CD8-positive, alpha-beta memory T cell (primary cell): ENCODE results near the gene TCF4. TPM values are rescaled to one million over a fixed set of nuclear protein-coding genes. Genes with fewer than 3 reads are reported as not detected.

Experiments used
- CTCF ChIA-PET: fragments of 350-600 bp; sonication (Branson Sonifier 250); formaldehyde crosslinking; loops from one replicate; lab custom pipeline; 2021; ENCODE audit warnings: antibody characterized with exemption; lab: Charles Lee
- POLR2A ChIA-PET: fragments of 350-600 bp; sonication (Branson Sonifier 250); formaldehyde crosslinking; loops from one replicate; lab custom pipeline; 2021; ENCODE audit warnings: antibody characterized with exemption; lab: Charles Lee
- DNase-seq, 5 donors: peaks; one replicate each; pipeline versions ENCODE4 v3.0.0 to v3.0.0-alpha.2; 2020 to 2022; ENCODE audit warnings: mixed read lengths in 1 of 5
- H3K27ac ChIP-seq: one replicate; pipeline ENCODE4 v1.7.0; 2013; ENCODE audit warnings: low read depth, mild to moderate bottlenecking, low read length, moderate library complexity
- H3K27me3 ChIP-seq: 2 replicates; pipeline ENCODE4 v1.7.0; 2013; ENCODE audit warnings: low read length, mild to moderate bottlenecking; ENCODE audit not compliant: insufficient read depth, poor library complexity, severe bottlenecking
- H3K36me3 ChIP-seq: 2 replicates; pipeline ENCODE4 v1.7.0; 2013; ENCODE audit warnings: mild to moderate bottlenecking, low read length, moderate library complexity; ENCODE audit not compliant: insufficient read depth
- H3K4me1 ChIP-seq: 2 replicates; pipeline ENCODE4 v1.7.0; 2013; ENCODE audit warnings: mild to moderate bottlenecking, low read length, moderate library complexity; ENCODE audit not compliant: insufficient read depth
- H3K4me3 ChIP-seq: 2 replicates; pipeline ENCODE4 v1.7.0; 2013; ENCODE audit warnings: mild to moderate bottlenecking, low read length
- H3K9me3 ChIP-seq: 2 replicates; pipeline ENCODE4 v1.7.0; 2013; ENCODE audit warnings: mild to moderate bottlenecking, low read length
- H3K27ac Mint-ChIP-seq, 8 donors: one replicate each; pipeline ENCODE4 v1.8.0; 2020 to 2021; ENCODE audit warnings: mixed read lengths in 8 of 8, mild to moderate bottlenecking in 6 of 8, inconsistent platforms in 3 of 8, moderate library complexity in 3 of 8
- H3K27me3 Mint-ChIP-seq, 2 donors: one replicate each; pipeline ENCODE4 v1.8.0; 2020 to 2021; ENCODE audit warnings: mixed read lengths in 2 of 2, mild to moderate bottlenecking in 1 of 2, moderate library complexity in 1 of 2
- H3K36me3 Mint-ChIP-seq, 3 donors: one replicate each; pipeline ENCODE4 v1.8.0; 2020 to 2021; ENCODE audit warnings: mixed read lengths in 3 of 3, inconsistent platforms in 1 of 3, mild to moderate bottlenecking in 1 of 3
- H3K4me1 Mint-ChIP-seq, 3 donors: one replicate each; pipeline ENCODE4 v1.8.0; 2020 to 2021; ENCODE audit warnings: mixed read lengths in 3 of 3, inconsistent platforms in 1 of 3, mild to moderate bottlenecking in 1 of 3
- H3K4me3 Mint-ChIP-seq, 7 donors: one replicate each; pipeline ENCODE4 v1.8.0; 2020 to 2021; ENCODE audit warnings: mixed read lengths in 7 of 7, mild to moderate bottlenecking in 6 of 7, moderate library complexity in 4 of 7, inconsistent platforms in 2 of 7
- H3K9me3 Mint-ChIP-seq, 5 donors: one replicate each; pipeline ENCODE4 v1.8.0; 2020 to 2022; ENCODE audit warnings: mixed read lengths in 5 of 5, mild to moderate bottlenecking in 3 of 5, moderate library complexity in 2 of 5, inconsistent platforms in 1 of 5
- polyA plus RNA-seq: library from polyadenylated mRNA; unstranded; fragments of 300-500 nt; fragmentation: Illumina TruSeq; gene quantifications from one replicate; pipeline ENCODE4 v1.2.3, GENCODE V29; 2021
- total RNA-seq, 2 experiments: library from RNA; stranded (reverse); gene quantifications; one replicate each; pipeline ENCODE4 v1.2.3, GENCODE V29; 2021

TCF4 gene
- total and polyA plus RNA-seq, 3 experiments from 2014 or later = 0.18 to 0.62 (median 0.47) TPM

DNA sequence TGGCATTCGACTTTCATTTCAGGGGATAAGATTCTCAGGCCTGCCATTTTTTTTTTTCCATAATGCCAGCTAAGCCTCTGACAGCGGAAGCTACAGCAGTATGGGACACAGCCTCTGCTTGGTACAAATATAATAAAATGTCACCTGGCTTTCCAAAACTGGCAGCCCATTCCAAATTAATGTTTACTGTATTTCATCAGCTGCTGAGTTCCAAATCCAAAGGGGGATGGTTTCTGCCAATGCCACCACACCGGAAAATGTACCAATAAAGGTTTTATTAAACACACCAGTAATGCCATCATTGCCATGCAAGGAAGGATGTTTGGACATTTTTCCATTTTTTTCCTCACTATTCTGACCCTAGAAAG is 352.9 kb downstream of the TCF4 start:
- H3K36me3 ChIP-seq = no peaks in the 10 kb centered on the region
- H3K36me3 Mint-ChIP-seq = no peaks in the 10 kb centered on the region
- H3K27ac ChIP-seq = no peak overlapping the region
- H3K4me3 Mint-ChIP-seq = no peak overlapping the region
- no peak overlapping the region for H3K27ac Mint-ChIP-seq
- DNase-seq = no peak
- H3K27me3 Mint-ChIP-seq = no peaks in the 10 kb centered on the region
- no peaks in the 10 kb centered on the region for H3K4me1 ChIP-seq
- ChIA-PET CTCF (no interaction called here), POLR2A (no interaction called here)
- H3K9me3 Mint-ChIP-seq = no peaks in the 10 kb centered on the region
- H3K9me3 ChIP-seq = no peaks in the 10 kb centered on the region
- no peaks in the 10 kb centered on the region for H3K27me3 ChIP-seq
- H3K4me1 Mint-ChIP-seq = peaks cover 0 to 4% (median 0%) of the 10 kb centered on the region in 3 donors
- H3K4me3 ChIP-seq = no peak overlapping the region

GRCh38 chr18:55234366-55235093 is 353.5 kb downstream of the TCF4 start:
- DNase-seq = peak in 2 of 5 donors; percentile 1 to 6
- no peaks in the 10 kb centered on the region for H3K9me3 Mint-ChIP-seq
- no peak overlapping the region for H3K27ac ChIP-seq
- POLR2A ChIA-PET = no interaction called here
- no peaks in the 10 kb centered on the region for H3K4me1 ChIP-seq
- H3K27ac Mint-ChIP-seq = no peak overlapping the region
- CTCF ChIA-PET = no interaction called here
- H3K4me3 ChIP-seq = no peak overlapping the region
- H3K9me3 ChIP-seq = no peaks in the 10 kb centered on the region
- H3K36me3 ChIP-seq = no peaks in the 10 kb centered on the region
- H3K27me3 Mint-ChIP-seq = no peaks in the 10 kb centered on the region
- no peak overlapping the region for H3K4me3 Mint-ChIP-seq
- H3K4me1 Mint-ChIP-seq = peaks cover 0 to 4% (median 0%) of the 10 kb centered on the region in 3 donors
- H3K27me3 ChIP-seq = no peaks in the 10 kb centered on the region
- no peaks in the 10 kb centered on the region for H3K36me3 Mint-ChIP-seq

GRCh38 chr18:55233857-55234256 is 354.1 kb downstream of the TCF4 start:
- Histone ChIP-seq H3K4me3 (no peak overlapping the region), H3K9me3 (no peaks in the 10 kb centered on the region), H3K4me1 (no peaks in the 10 kb centered on the region), H3K27ac (no peak overlapping the region), H3K27me3 (no peaks in the 10 kb centered on the region), H3K36me3 (no peaks in the 10 kb centered on the region)
- DNase-seq = no peak
- POLR2A ChIA-PET = no interaction called here
- no peaks in the 10 kb centered on the region for H3K36me3 Mint-ChIP-seq
- peaks cover 0 to 4% (median 0%) of the 10 kb centered on the region in 3 donors for H3K4me1 Mint-ChIP-seq
- no peaks in the 10 kb centered on the region for H3K9me3 Mint-ChIP-seq
- no peak overlapping the region for H3K4me3 Mint-ChIP-seq
- no peak overlapping the region for H3K27ac Mint-ChIP-seq
- CTCF ChIA-PET = no interaction called here
- no peaks in the 10 kb centered on the region for H3K27me3 Mint-ChIP-seq

DNA sequence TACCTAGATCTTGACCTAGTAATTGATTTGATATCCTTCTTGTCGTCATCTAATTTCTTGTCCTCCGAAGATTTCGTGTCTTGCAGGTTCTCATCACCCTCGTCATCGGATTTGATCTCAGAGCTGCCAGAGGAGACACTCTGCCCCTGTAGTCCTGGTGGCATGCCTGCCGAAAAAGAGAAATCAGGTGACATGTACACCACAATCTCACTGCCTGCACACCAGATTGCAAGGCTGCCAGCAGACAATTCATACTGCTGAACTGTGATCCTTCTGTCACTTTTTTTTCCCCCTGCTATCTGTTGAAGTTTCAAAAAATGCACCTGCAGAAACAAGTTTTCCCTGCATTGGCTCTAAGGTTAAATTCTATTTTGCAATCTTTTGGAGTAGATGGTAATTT is 355.5 kb downstream of the TCF4 start:
- Histone ChIP-seq H3K4me1 (no peaks in the 10 kb centered on the region), H3K36me3 (no peaks in the 10 kb centered on the region), H3K27me3 (no peaks in the 10 kb centered on the region), H3K4me3 (no peak overlapping the region), H3K9me3 (no peaks in the 10 kb centered on the region), H3K27ac (no peak overlapping the region)
- Mint-ChIP-seq H3K27me3 (no peaks in the 10 kb centered on the region), H3K4me1 (peaks cover 0 to 4% (median 0%) of the 10 kb centered on the region in 3 donors), H3K27ac (no peak overlapping the region), H3K9me3 (no peaks in the 10 kb centered on the region), H3K4me3 (no peak overlapping the region), H3K36me3 (no peaks in the 10 kb centered on the region)
- ChIA-PET CTCF (no interaction called here), POLR2A (no interaction called here)
- DNase-seq = no peak

DNA sequence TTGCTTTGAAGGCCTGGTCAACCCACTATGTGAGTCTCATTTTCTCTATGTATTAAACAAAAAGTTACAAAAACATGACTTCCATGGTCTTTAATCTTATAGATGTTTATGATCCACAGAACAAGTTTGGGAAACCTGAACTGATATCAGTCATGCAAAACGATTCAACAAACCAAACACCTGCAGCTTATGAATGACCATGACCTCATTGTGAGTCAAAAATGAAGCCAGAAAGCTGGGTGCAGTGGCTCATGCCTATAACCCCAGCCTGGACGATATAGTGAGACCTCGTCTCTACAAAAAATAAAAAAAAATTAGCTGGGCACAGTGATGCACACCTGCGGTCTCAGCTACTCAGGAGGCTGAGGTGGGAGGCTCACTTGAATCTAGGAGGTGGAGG is 358.3 kb downstream of the TCF4 start:
- no peaks in the 10 kb centered on the region for H3K36me3 Mint-ChIP-seq
- ChIA-PET CTCF (no interaction called here), POLR2A (no interaction called here)
- no peaks in the 10 kb centered on the region for H3K9me3 Mint-ChIP-seq
- no peaks in the 10 kb centered on the region for H3K9me3 ChIP-seq
- no peak overlapping the region for H3K27ac Mint-ChIP-seq
- DNase-seq = no peak
- no peaks in the 10 kb centered on the region for H3K27me3 Mint-ChIP-seq
- no peaks in the 10 kb centered on the region for H3K4me1 ChIP-seq
- H3K4me1 Mint-ChIP-seq = peaks cover 0 to 2% (median 0%) of the 10 kb centered on the region in 3 donors
- H3K27me3 ChIP-seq = no peaks in the 10 kb centered on the region
- H3K27ac ChIP-seq = no peak overlapping the region
- H3K4me3 Mint-ChIP-seq = no peak overlapping the region
- H3K4me3 ChIP-seq = no peak overlapping the region
- no peaks in the 10 kb centered on the region for H3K36me3 ChIP-seq

DNA sequence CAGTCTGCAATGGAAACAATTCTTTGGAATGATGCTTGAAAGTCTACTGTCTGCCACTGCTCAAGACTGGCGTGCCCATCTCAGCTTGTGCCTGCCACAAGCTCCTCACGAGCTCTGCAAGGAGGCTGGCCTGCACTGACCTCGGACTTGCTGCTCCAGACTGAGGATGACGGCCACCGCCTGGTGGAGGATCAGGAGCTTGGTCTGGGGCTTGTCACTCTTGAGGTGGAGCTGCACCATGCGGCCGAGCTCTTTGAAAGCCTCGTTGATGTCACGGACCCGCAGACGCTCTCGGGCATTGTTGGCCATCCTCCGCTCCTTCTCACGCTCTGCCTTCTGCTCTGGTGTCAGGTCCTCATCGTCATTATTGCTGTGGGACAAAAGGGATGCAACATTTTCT is 359.3 kb downstream of the TCF4 start:
- no peaks in the 10 kb centered on the region for H3K36me3 Mint-ChIP-seq
- H3K4me1 ChIP-seq = no peaks in the 10 kb centered on the region
- ChIA-PET CTCF (no interaction called here), POLR2A (no interaction called here)
- no peaks in the 10 kb centered on the region for H3K9me3 Mint-ChIP-seq
- H3K27ac ChIP-seq = no peak overlapping the region
- H3K4me3 Mint-ChIP-seq = no peak overlapping the region
- no peak overlapping the region for H3K27ac Mint-ChIP-seq
- H3K27me3 ChIP-seq = no peaks in the 10 kb centered on the region
- no peak for DNase-seq
- no peaks in the 10 kb centered on the region for H3K9me3 ChIP-seq
- no peaks in the 10 kb centered on the region for H3K36me3 ChIP-seq
- H3K4me3 ChIP-seq = no peak overlapping the region
- no peaks in the 10 kb centered on the region for H3K27me3 Mint-ChIP-seq
- H3K4me1 Mint-ChIP-seq = no peaks in the 10 kb centered on the region

DNA sequence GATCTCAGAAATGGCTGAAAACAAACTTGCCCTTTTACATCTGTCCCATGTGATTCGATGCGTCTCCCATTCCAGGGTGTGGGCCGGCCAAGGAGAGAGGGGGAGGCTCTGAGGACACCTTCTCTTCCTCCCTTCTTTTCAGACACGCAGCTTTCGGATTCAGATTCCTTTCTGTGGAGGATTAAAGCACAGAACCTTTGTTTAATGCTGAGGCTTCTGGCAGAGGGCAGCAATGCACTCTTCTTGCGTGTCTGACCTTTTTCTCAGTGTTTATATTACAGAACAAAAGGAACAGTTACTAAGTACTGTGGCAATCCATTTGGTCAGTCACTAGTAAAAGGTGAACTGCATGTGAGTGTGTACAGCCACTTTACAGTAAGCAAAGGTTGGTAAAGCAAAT is 359.8 kb downstream of the TCF4 start:
- no peaks in the 10 kb centered on the region for H3K9me3 Mint-ChIP-seq
- H3K27me3 Mint-ChIP-seq = no peaks in the 10 kb centered on the region
- no peaks in the 10 kb centered on the region for H3K36me3 Mint-ChIP-seq
- POLR2A ChIA-PET = no interaction called here
- no peak for DNase-seq
- Histone ChIP-seq H3K27ac (no peak overlapping the region), H3K9me3 (no peaks in the 10 kb centered on the region), H3K27me3 (no peaks in the 10 kb centered on the region), H3K4me1 (no peaks in the 10 kb centered on the region), H3K36me3 (no peaks in the 10 kb centered on the region), H3K4me3 (no peak overlapping the region)
- H3K4me3 Mint-ChIP-seq = no peak overlapping the region
- CTCF ChIA-PET = no interaction called here
- H3K4me1 Mint-ChIP-seq = no peaks in the 10 kb centered on the region
- H3K27ac Mint-ChIP-seq = no peak overlapping the region

DNA sequence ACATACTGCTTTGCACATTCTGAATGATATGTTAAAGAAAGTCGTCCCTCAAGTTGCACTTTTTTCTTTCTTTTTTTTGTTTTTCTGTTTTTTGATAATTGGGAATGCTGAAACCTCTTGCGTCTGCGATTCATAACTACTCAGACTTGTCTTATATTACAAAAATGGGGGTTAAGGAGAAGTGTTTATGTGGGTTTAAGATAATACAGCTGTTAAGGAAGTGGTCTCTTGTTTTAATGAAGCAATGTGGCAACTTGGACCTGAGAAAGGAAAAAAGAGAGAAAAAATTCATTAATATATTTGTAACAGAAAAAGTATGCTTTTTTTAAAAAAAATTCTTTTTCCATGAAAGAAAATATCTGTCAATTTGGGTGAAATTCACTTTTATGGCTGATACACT is 360.2 kb downstream of the TCF4 start:
- no peak for DNase-seq
- Mint-ChIP-seq H3K4me3 (no peak overlapping the region), H3K27me3 (no peaks in the 10 kb centered on the region), H3K4me1 (no peaks in the 10 kb centered on the region), H3K36me3 (no peaks in the 10 kb centered on the region), H3K27ac (no peak overlapping the region), H3K9me3 (no peaks in the 10 kb centered on the region)
- no peak overlapping the region for H3K4me3 ChIP-seq
- no peaks in the 10 kb centered on the region for H3K27me3 ChIP-seq
- no peaks in the 10 kb centered on the region for H3K4me1 ChIP-seq
- ChIA-PET POLR2A (no interaction called here), CTCF (no interaction called here)
- no peaks in the 10 kb centered on the region for H3K36me3 ChIP-seq
- no peak overlapping the region for H3K27ac ChIP-seq
- H3K9me3 ChIP-seq = no peaks in the 10 kb centered on the region
